HTERT RPE-1 (cell line): ENCODE data around the gene MYCBPAP.

Source experiments
- in situ Hi-C: fragments of 300-500 bp; cut with MboI; formaldehyde crosslinking; loops from 4 replicates; pipeline ENCODE4 v1.14.3; 2020; ENCODE audit warnings: low sequenced_read_pairs

The MYCBPAP gene

GRCh38 chr17:50484386-50485155, 23.7 kb upstream of the MYCBPAP start:
- in situ Hi-C loops = no loop called here

GRCh38 chr17:50487213-50488096, 20.8 kb upstream of the MYCBPAP start:
- in situ Hi-C loops = no loop called here

GRCh38 chr17:50488880-50489279, 19.4 kb upstream of the MYCBPAP start:
- in situ Hi-C loops = no loop called here

GRCh38 chr17:50491505-50491904, 16.7 kb upstream of the MYCBPAP start:
- in situ Hi-C loops = no loop called here

- in situ Hi-C loops = no loop called here
Observed at GRCh38 chr17:50492214-50492613, 16.0 kb upstream of the MYCBPAP start.

- in situ Hi-C loops = no loop called here
Observed at GRCh38 chr17:50493744-50494143, 14.5 kb upstream of the MYCBPAP start.

GRCh38 chr17:50495217-50495823, 12.9 kb upstream of the MYCBPAP start:
- in situ Hi-C loops = no loop called here

- in situ Hi-C loops = no loop called here
Observed at GRCh38 chr17:50495918-50496317, 12.3 kb upstream of the MYCBPAP start.

- in situ Hi-C loops = no loop called here
Observed at GRCh38 chr17:50498021-50498874, 10.0 kb upstream of the MYCBPAP start.

- in situ Hi-C loops = no loop called here
Observed at GRCh38 chr17:50499270-50499669, 9.0 kb upstream of the MYCBPAP start.

- in situ Hi-C loops = no loop called here
Observed at GRCh38 chr17:50499721-50500120, 8.5 kb upstream of the MYCBPAP start.

- in situ Hi-C loops = no loop called here
Observed at GRCh38 chr17:50501054-50501453, 7.2 kb upstream of the MYCBPAP start.

GRCh38 chr17:50502301-50502990, 5.8 kb upstream of the MYCBPAP start:
- in situ Hi-C loops = no loop called here

- in situ Hi-C loops = no loop called here
Observed at GRCh38 chr17:50505591-50506130, 2.6 kb upstream of the MYCBPAP start.

GRCh38 chr17:50506298-50506697, 1.9 kb upstream of the MYCBPAP start:
- in situ Hi-C loops = no loop called here

GRCh38 chr17:50508573-50509460, 578 bp downstream of the MYCBPAP start:
- in situ Hi-C loops = no loop called here

GRCh38 chr17:50511058-50511457, 2.8 kb downstream of the MYCBPAP start:
- in situ Hi-C loops = no loop called here

- in situ Hi-C loops = no loop called here
Observed at GRCh38 chr17:50513495-50513894, 5.3 kb downstream of the MYCBPAP start.

- in situ Hi-C loops = no loop called here
Observed at GRCh38 chr17:50514388-50514787, 6.1 kb downstream of the MYCBPAP start.
